Peyer's patch (tissue), 4 donors: ENCODE data around the gene C2CD4D. TPM values are rescaled to one million over a fixed set of nuclear protein-coding genes. Genes with fewer than 3 reads are reported as not detected.

Experiments
- DNase-seq, 3 donors: peaks; one replicate each; pipeline ENCODE4 v3.0.0-alpha.2; 2017 to 2019
- H3K27ac ChIP-seq, 4 donors: fragments of 200-600 bp; sonication (generic); one replicate each; pipeline ENCODE4 v1.5.1; 2016 to 2019
- H3K27me3 ChIP-seq, 2 donors: fragments of 200-600 bp; sonication (generic); one replicate each; pipeline ENCODE4 v1.5.1; 2019
- H3K36me3 ChIP-seq, 3 donors: fragments of 200-600 bp; sonication (generic); one replicate each; pipeline ENCODE4 v1.5.1; 2016 to 2019
- H3K4me1 ChIP-seq, 4 donors: fragments of 200-600 bp; sonication (generic); one replicate each; pipeline ENCODE4 v1.5.1; 2016 to 2019
- H3K4me3 ChIP-seq, 4 donors: fragments of 200-600 bp; sonication (generic); 1 replicate in 3 of 4; 2 replicates in 1 of 4; pipeline ENCODE4 v1.5.1; 2016 to 2019; ENCODE audit warnings: mild to moderate bottlenecking in 1 of 4
- H3K9me3 ChIP-seq, 4 donors: fragments of 200-600 bp; sonication (generic); one replicate each; pipeline ENCODE4 v1.5.1; 2016 to 2019; ENCODE audit warnings: mild to moderate bottlenecking in 1 of 4
- POLR2A ChIP-seq, 2 donors: fragments of 450-650 bp; IDR thresholded peaks; one replicate each; pipeline ENCODE4 v1.5.1; 2017; ENCODE audit warnings: antibody characterized with exemption in 2 of 2, mild to moderate bottlenecking in 2 of 2, moderate library complexity in 2 of 2
- total RNA-seq, 4 donors: library from RNA; depleted of rRNA; stranded (reverse); fragments of >200 nt; gene quantifications; one replicate each; pipeline ENCODE4 v1.1.0, GENCODE V29; 2016
- TF ChIP-seq, protein P1 (sequence below), 6 experiments: fragments of 450-650 bp in 4 of 6; fragments of 200-600 bp in 2 of 6; sonication (generic) in 1 of 6; IDR thresholded peaks; one replicate each; pipeline ENCODE4 v1.5.1; 2017 to 2019; ENCODE audit warnings: antibody characterized with exemption in 6 of 6, mild to moderate bottlenecking in 3 of 6, moderate library complexity in 1 of 6

Gene C2CD4D
- total RNA-seq, 4 donors from 2014 or later = 0.54 TPM; not detected in 3

DNA sequence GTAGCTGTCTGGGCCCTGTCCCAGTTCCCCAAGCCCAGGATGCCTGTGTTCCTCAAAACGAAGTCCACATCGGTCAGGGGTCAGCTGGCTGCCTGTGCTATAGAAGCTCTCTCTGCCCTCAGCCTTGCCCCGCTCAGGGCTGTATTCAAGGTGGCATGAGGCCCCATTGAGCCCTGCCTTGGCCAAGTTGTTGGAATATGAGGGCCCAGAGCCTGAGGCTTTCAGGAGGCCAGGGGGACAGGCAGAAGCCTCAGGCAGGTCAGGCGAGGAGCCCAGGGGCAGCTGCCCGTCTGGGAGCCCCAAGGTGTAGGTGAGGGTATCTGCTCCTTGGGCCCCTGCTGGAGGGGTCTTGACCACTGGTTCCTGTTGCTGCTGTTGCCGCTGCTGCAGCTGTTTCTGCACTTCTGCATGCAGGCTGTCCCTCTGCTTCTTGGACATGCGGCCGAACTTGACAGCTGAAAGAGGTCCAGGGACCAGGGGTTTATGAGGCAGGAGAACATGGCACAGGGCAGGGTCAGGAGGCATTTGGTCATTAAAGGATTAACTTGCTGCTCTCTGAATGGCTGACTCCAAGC lies 24.6 kb downstream of the C2CD4D start:
- no peak for TF ChIP-seq POLR2A (IDR thresholded peaks at IDR 0.05)
- TF ChIP-seq, protein P1, sequence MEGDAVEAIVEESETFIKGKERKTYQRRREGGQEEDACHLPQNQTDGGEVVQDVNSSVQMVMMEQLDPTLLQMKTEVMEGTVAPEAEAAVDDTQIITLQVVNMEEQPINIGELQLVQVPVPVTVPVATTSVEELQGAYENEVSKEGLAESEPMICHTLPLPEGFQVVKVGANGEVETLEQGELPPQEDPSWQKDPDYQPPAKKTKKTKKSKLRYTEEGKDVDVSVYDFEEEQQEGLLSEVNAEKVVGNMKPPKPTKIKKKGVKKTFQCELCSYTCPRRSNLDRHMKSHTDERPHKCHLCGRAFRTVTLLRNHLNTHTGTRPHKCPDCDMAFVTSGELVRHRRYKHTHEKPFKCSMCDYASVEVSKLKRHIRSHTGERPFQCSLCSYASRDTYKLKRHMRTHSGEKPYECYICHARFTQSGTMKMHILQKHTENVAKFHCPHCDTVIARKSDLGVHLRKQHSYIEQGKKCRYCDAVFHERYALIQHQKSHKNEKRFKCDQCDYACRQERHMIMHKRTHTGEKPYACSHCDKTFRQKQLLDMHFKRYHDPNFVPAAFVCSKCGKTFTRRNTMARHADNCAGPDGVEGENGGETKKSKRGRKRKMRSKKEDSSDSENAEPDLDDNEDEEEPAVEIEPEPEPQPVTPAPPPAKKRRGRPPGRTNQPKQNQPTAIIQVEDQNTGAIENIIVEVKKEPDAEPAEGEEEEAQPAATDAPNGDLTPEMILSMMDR (IDR thresholded peaks at IDR 0.05) = no peak
- H3K36me3 ChIP-seq = peaks cover 0 to 18% (median 0%) of the 10 kb centered on the region in 3 donors

DNA sequence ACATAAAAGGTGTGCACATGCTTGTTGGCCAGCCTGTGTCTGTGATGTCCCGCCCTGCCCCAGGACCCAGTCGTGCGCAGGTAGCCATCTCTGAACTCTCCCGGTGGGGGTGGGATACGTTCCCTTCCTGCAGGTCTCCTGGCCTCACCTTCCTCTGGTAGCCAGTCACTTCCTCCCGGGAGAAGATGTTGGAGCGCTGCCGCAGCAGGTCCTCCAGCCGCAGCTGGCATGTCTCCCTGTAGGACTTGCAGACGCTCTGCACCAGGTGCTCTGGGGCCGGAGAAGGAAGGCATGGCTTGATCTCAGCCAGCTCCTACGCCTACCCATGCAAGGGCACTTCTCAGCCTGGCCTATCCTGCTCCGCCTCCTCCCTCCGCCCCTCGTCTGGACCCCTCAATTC lies 25.2 kb downstream of the C2CD4D start:
- Histone ChIP-seq H3K9me3 (no peaks in the 10 kb centered on the region), H3K4me3 (no peak overlapping the region), H3K27me3 (no peaks in the 10 kb centered on the region), H3K27ac (no peak overlapping the region), H3K36me3 (peaks cover 0 to 18% (median 0%) of the 10 kb centered on the region in 3 donors), H3K4me1 (no peaks in the 10 kb centered on the region)
- no peak for DNase-seq
- TF ChIP-seq, protein P1 (IDR thresholded peaks at IDR 0.05) = no peak
- TF ChIP-seq POLR2A (IDR thresholded peaks at IDR 0.05) = no peak

More for the DNA sequence above, 24.6 kb downstream of the C2CD4D start:
- Histone ChIP-seq H3K4me1 (no peaks in the 10 kb centered on the region), H3K27me3 (no peaks in the 10 kb centered on the region), H3K9me3 (no peaks in the 10 kb centered on the region), H3K27ac (no peak overlapping the region), H3K4me3 (no peak overlapping the region)
- DNase-seq = no peak

DNA sequence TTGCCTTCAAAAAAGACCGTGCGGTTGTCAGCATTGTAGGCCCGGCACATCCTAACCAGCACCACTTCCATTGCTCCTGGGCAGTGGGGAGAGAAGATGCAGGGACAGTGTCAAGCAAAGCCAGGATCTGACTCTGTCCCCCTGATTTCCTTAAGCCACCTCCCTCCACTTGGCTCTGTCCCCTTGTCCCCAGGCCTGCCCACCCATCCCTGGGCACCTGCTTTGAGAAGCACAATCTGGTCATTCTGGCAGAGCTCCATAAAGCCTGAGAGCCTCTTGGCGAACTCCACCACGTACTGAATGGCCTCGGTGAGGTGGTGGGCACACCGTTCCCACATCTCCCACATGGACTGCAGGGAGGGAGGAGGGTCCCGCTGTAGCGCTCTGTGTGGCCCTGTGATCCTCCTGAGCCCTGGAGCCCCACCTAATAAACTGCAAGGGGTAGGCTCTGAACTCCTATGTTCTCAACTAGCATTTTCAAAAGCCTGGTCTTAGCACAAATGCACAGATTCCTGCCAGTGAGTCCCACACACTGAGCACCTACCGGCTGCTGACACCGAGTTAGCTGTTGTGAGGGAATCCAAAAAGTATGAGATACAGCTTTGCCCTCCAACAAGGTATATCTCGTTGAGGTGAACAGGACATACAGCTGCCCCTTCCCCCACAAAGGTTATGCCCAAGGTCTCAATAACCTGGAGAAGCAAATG lies 26.2 kb downstream of the C2CD4D start:
- Histone ChIP-seq H3K4me3 (no peak overlapping the region), H3K9me3 (no peaks in the 10 kb centered on the region), H3K27ac (no peak overlapping the region), H3K4me1 (no peaks in the 10 kb centered on the region), H3K36me3 (peaks cover 0 to 18% (median 0%) of the 10 kb centered on the region in 3 donors), H3K27me3 (no peaks in the 10 kb centered on the region)
- TF ChIP-seq POLR2A (IDR thresholded peaks at IDR 0.05) = no peak
- TF ChIP-seq, protein P1 (IDR thresholded peaks at IDR 0.05) = no peak
- no peak for DNase-seq

DNA sequence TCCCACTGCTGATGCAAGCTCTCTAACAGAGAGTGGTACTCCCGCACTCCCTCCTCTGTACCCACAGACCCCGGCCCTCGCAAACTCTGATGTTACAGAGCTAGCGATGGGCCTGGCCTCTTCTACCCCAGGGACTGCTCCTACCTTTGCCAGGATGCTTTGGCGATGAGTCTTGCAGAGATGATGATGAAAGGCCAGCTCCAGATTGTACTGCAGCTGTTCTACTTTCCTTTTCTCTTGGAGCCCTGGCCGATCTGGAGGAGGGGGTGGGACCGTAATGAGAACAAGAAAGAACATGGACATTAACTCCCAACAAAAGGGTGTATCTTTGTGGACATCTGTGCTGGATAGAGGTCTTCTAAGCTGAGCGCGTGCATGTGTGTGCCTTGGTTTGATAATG lies 28.4 kb downstream of the C2CD4D start:
- TF ChIP-seq POLR2A (IDR thresholded peaks at IDR 0.05) = no peak
- no peak for DNase-seq
- Histone ChIP-seq H3K36me3 (peaks cover 0 to 28% (median 0%) of the 10 kb centered on the region in 3 donors), H3K4me3 (no peak overlapping the region), H3K9me3 (no peaks in the 10 kb centered on the region), H3K27me3 (no peaks in the 10 kb centered on the region), H3K4me1 (no peaks in the 10 kb centered on the region), H3K27ac (no peak overlapping the region)

DNA sequence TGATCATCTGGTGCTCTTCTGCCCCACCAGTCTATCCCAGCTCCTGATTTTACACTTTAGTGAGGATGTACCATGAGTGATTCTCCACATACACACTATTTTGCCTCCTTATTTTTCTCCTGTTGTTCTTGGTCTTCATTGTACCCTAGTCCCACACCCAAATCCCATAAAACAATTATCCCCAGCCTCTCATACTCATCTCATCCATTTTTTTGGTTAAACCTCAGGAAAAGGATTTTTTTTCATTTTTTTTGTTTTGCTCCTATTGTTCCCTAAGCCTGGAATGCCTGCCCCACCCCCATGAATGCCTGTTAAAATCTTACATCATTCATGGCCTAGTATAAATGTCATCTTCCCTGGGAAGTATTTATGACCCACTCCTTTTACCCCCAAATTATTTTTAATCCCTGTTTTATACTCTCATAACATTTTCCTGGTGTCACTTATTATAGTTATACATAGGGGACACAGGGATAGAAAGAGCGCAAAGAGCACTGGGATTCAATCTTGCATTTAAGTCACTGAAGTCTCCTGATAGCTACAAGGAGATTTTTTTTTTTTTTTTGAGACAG lies 29.5 kb downstream of the C2CD4D start:
- Histone ChIP-seq H3K9me3 (no peaks in the 10 kb centered on the region), H3K36me3 (peaks cover 0 to 22% (median 0%) of the 10 kb centered on the region in 3 donors), H3K4me1 (no peaks in the 10 kb centered on the region), H3K27me3 (no peaks in the 10 kb centered on the region), H3K4me3 (no peak overlapping the region), H3K27ac (no peak overlapping the region)
- no peak for TF ChIP-seq POLR2A (IDR thresholded peaks at IDR 0.05)
- TF ChIP-seq, protein P1 (IDR thresholded peaks at IDR 0.05) = no peak
- peak in 1 of 3 donors; percentile 13 for DNase-seq
